ENCODE data around the gene REV1. TPM values are rescaled to one million over a fixed set of nuclear protein-coding genes. Genes with fewer than 3 reads are reported as not detected.

REV1 gene
- total and polyA plus RNA-seq, 4 donors = 5.6 to 69.0 (median 38.3) TPM

DNA sequence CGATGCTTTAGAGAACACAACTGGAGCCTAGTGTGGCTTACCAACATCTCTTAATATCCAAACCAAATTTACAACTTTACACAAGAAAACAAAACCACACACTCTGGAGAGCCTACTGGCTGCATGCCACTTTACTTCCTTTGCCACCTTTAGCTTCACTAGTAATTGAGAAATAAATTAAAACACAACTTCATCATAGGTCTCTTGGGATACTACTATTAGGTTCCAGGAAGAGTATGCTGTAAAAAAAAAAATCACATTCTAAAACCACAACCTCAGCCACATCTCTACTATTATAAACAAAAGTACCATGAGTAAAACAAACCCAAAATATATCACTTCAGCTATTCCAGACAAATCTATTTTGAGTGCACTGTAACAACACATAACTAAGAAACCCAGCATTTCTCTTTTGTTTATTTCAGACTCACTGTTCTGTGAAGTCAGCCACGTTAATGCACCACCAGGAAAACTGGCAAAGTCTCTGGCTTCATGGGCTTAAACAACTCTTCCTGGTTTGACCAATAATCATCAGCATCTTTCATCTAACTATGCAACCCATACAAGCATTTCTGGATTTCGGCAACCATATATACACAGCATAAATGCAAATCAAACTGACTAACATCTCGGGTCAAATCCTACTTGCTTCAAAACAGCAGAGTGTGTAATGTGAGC is 59.1 kb downstream of the REV1 start:
- Histone ChIP-seq H3K27me3 (ENCODE audit: control insufficient read depth in 1 of 2, insufficient read depth in 2 of 2, low read length in 1 of 2) (no peaks in the 10 kb centered on the region), H3K4me1 (ENCODE audit: control insufficient read depth in 1 of 2, insufficient read depth in 2 of 2, low read length in 2 of 2) (peaks cover 3% of the 10 kb centered on the region in 2 donors), H3K27ac (ENCODE audit: low read depth in 1 of 2, low read length in 2 of 2) (no peak overlapping the region), H3K9me3 (ENCODE audit: control insufficient read depth, low read length) (no peaks in the 10 kb centered on the region), H3K4me3 (ENCODE audit: low read length in 2 of 2) (no peak overlapping the region), H3K36me3 (ENCODE audit: control insufficient read depth in 1 of 2, insufficient read depth in 2 of 2, low read length in 1 of 2) (peaks cover 0 to 1% of the 10 kb centered on the region in 2 donors)
- intact Hi-C loops (cut with DNase I) = loop anchor here in 1 of 2 donors (10.0 kb wide), 1 partner anchor 54 kb away; no protein-coding TSS in a partner anchor
- no peak for DNase-seq
- no peak for ATAC-seq (ENCODE audit: low FRiP score)
- WGBS, 2 donors = 33% methylated on average over 4 of the region's 4 CpGs

DNA sequence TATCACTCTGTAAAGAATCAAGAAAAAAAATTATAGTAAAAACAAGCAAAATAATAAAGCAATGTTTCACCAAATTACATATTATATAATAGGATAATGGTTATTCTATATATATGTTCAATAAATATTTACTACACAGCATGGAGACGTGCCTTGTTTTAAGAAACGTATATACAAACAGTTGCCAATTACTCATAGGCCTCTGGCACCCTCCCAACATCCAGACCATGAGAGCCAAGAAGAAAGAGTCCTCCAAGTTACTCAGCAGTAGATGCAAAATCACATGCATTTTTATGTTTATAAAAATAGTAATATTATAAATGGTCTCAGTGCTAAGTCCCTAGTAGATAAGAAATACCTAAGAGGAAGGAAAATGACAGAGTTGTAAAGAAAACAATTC is 64.8 kb downstream of the REV1 start:
- Histone ChIP-seq H3K36me3 (ENCODE audit: control insufficient read depth in 1 of 2, insufficient read depth in 2 of 2, low read length in 1 of 2) (peaks cover 1 to 4% of the 10 kb centered on the region in 2 donors), H3K4me1 (ENCODE audit: control insufficient read depth in 1 of 2, insufficient read depth in 2 of 2, low read length in 2 of 2) (peaks cover 6% of the 10 kb centered on the region in 2 donors), H3K27me3 (ENCODE audit: control insufficient read depth in 1 of 2, insufficient read depth in 2 of 2, low read length in 1 of 2) (no peaks in the 10 kb centered on the region), H3K27ac (ENCODE audit: low read depth in 1 of 2, low read length in 2 of 2) (no peak overlapping the region), H3K4me3 (ENCODE audit: low read length in 2 of 2) (no peak overlapping the region), H3K9me3 (ENCODE audit: control insufficient read depth, low read length) (no peaks in the 10 kb centered on the region)
- intact Hi-C loops (cut with DNase I) = no loop called here
- DNase-seq (no peak), ATAC-seq (ENCODE audit: low FRiP score) (no peak)
- 0 to 6% methylated on average over 2 of the region's 2 CpGs for WGBS, 2 donors

DNA sequence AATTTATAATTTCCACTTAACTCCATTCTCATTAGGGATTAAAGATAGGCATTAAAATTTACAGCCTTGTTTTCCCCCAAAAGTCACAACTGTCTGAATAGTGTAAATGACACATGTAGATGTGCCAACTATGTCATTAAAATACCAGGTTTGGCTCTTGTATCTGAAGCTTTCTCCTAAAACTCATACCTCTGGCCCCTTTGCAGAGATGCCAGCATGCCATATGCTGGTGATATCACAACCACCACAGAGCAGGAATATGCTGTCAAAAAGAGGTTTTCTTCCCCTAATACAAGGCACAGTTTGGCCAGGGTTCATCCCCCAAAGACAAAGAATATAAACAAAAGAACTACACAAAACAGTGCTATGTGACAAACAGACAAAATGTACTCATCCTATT is 65.4 kb downstream of the REV1 start:
- peaks cover 1 to 4% of the 10 kb centered on the region in 2 donors for H3K36me3 ChIP-seq (ENCODE audit: control insufficient read depth in 1 of 2, insufficient read depth in 2 of 2, low read length in 1 of 2)
- H3K4me1 ChIP-seq (ENCODE audit: control insufficient read depth in 1 of 2, insufficient read depth in 2 of 2, low read length in 2 of 2) = peaks cover 6% of the 10 kb centered on the region in 2 donors
- H3K27ac ChIP-seq (ENCODE audit: low read depth in 1 of 2, low read length in 2 of 2) = no peak overlapping the region
- intact Hi-C loops (cut with DNase I) = no loop called here
- DNase-seq (no peak), ATAC-seq (ENCODE audit: low FRiP score) (no peak)
- H3K9me3 ChIP-seq (ENCODE audit: control insufficient read depth, low read length) = no peaks in the 10 kb centered on the region
- no peak overlapping the region for H3K4me3 ChIP-seq (ENCODE audit: low read length in 2 of 2)
- no peaks in the 10 kb centered on the region for H3K27me3 ChIP-seq (ENCODE audit: control insufficient read depth in 1 of 2, insufficient read depth in 2 of 2, low read length in 1 of 2)

DNA sequence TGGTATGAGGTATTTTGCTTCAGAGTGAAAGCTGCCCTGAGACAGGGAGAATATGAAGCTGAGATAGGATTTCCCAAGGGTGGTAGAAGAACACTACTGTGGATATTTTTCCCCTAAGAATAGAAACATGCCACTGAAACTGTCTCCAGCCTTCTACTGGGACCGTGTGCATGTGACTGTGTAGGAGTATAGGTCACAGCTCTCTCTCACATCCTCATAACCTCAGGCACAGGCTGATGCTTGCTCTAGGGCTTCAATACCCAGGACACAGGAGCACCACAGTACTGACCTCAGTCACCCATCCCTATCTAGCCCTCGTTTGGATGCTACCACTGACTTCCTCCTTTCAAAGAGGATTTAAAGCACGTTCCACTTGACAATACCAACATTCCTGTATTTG is 67.2 kb downstream of the REV1 start:
- no peaks in the 10 kb centered on the region for H3K27me3 ChIP-seq (ENCODE audit: control insufficient read depth in 1 of 2, insufficient read depth in 2 of 2, low read length in 1 of 2)
- peaks cover 0 to 4% of the 10 kb centered on the region in 2 donors for H3K36me3 ChIP-seq (ENCODE audit: control insufficient read depth in 1 of 2, insufficient read depth in 2 of 2, low read length in 1 of 2)
- 41 to 44% methylated on average over 3 of the region's 3 CpGs for WGBS, 2 donors
- ATAC-seq (ENCODE audit: low FRiP score) (no peak), DNase-seq (no peak)
- no peaks in the 10 kb centered on the region for H3K9me3 ChIP-seq (ENCODE audit: control insufficient read depth, low read length)
- H3K4me3 ChIP-seq (ENCODE audit: low read length in 2 of 2) = no peak overlapping the region
- peaks cover 6% of the 10 kb centered on the region in 2 donors for H3K4me1 ChIP-seq (ENCODE audit: control insufficient read depth in 1 of 2, insufficient read depth in 2 of 2, low read length in 2 of 2)
- intact Hi-C loops (cut with DNase I) = no loop called here
- peak overlapping the region in 1 of 2 donors; percentile 8 for H3K27ac ChIP-seq (ENCODE audit: low read depth in 1 of 2, low read length in 2 of 2)

DNA sequence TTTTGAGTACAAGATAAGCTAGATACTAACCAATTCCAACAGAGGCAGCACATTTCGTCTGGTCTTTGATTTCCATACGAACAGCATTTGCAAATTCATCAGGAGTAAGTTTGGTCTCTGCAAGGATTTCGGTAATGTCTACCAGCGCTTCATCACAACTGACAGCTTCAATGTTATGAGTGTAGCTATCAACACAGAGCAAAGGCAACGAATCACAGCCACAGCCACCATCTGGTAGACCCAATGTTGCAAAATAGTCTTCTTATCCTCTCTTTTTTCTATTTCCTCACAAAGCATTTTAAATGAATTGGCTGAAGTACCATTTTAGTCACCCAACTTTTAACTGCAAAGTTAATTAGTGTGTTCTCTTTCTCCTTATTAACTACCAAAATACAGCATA is 68.3 kb downstream of the REV1 start:
- Histone ChIP-seq H3K9me3 (ENCODE audit: control insufficient read depth, low read length) (no peaks in the 10 kb centered on the region), H3K36me3 (ENCODE audit: control insufficient read depth in 1 of 2, insufficient read depth in 2 of 2, low read length in 1 of 2) (peaks cover under 1 to 9% of the 10 kb centered on the region in 2 donors), H3K27ac (ENCODE audit: low read depth in 1 of 2, low read length in 2 of 2) (no peak overlapping the region), H3K4me3 (ENCODE audit: low read length in 2 of 2) (no peak overlapping the region), H3K27me3 (ENCODE audit: control insufficient read depth in 1 of 2, insufficient read depth in 2 of 2, low read length in 1 of 2) (no peaks in the 10 kb centered on the region), H3K4me1 (ENCODE audit: control insufficient read depth in 1 of 2, insufficient read depth in 2 of 2, low read length in 2 of 2) (peaks cover 6% of the 10 kb centered on the region in 2 donors)
- no peak for DNase-seq
- WGBS, 2 donors = 91 to 94% methylated on average over 5 of the region's 5 CpGs
- intact Hi-C loops (cut with DNase I) = no loop called here
- ATAC-seq (ENCODE audit: low FRiP score) = no peak

DNA sequence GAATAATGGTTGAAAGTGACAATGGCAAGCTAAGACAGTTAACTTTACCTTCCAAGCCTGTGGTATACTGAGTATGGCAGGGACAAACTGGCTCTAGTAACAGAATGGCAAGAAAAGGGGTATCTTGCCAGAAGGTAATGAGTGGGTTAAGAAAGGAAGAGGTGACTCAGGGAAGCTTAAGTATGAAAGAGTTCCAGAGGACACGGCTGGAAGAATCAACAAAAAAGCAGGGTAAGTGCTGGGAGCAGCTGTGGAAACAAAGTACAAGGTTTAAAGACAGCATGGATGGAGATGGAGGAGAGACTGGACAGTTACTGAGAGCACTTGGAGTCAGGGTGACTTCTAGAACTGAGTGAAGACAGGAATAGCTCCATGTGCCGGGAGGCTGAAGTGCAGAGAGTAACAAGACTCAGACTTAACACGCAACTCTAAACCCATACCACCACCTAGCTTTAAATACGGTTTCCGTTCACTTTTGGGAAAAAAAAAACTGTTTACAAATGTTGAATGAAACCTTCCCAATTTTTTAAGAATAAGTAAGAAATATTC is 69.0 kb downstream of the REV1 start:
- no peak for DNase-seq
- Histone ChIP-seq H3K27ac (ENCODE audit: low read depth in 1 of 2, low read length in 2 of 2) (no peak overlapping the region), H3K4me1 (ENCODE audit: control insufficient read depth in 1 of 2, insufficient read depth in 2 of 2, low read length in 2 of 2) (peaks cover 6% of the 10 kb centered on the region in 2 donors), H3K9me3 (ENCODE audit: control insufficient read depth, low read length) (no peaks in the 10 kb centered on the region), H3K27me3 (ENCODE audit: control insufficient read depth in 1 of 2, insufficient read depth in 2 of 2, low read length in 1 of 2) (no peaks in the 10 kb centered on the region), H3K4me3 (ENCODE audit: low read length in 2 of 2) (no peak overlapping the region), H3K36me3 (ENCODE audit: control insufficient read depth in 1 of 2, insufficient read depth in 2 of 2, low read length in 1 of 2) (peaks cover 2 to 9% of the 10 kb centered on the region in 2 donors)
- 71 to 74% methylated on average over 5 of the region's 5 CpGs for WGBS, 2 donors
- ATAC-seq (ENCODE audit: low FRiP score) = no peak
- intact Hi-C loops (cut with DNase I) = no loop called here

DNA sequence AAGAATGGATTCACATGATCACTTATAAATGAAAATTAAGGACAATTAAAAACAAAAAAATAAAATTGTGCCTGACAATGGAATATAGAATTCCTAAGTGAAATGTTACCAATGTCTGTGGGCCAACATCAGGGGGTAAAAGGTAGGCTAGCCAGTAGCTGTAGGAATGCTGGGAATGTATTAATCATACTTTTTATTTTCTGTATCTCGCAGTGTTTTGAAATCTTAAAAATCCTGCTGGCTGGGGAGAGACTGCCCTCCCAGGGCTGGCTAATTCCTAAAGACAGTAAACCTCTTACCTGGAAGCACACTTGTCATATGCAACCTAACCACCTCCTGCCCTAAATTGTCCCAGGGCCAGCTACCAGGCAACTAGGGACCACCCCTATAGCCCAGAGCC is 69.8 kb downstream of the REV1 start:
- DNase-seq (no peak), ATAC-seq (ENCODE audit: low FRiP score) (no peak)
- peak overlapping the region in 1 of 2 donors; percentile 31 for H3K27ac ChIP-seq (ENCODE audit: low read depth in 1 of 2, low read length in 2 of 2)
- intact Hi-C loops (cut with DNase I) = no loop called here
- H3K4me1 ChIP-seq (ENCODE audit: control insufficient read depth in 1 of 2, insufficient read depth in 2 of 2, low read length in 2 of 2) = peaks cover 4 to 6% of the 10 kb centered on the region in 2 donors
- H3K4me3 ChIP-seq (ENCODE audit: low read length in 2 of 2) = no peak overlapping the region
- no peaks in the 10 kb centered on the region for H3K9me3 ChIP-seq (ENCODE audit: control insufficient read depth, low read length)
- WGBS, 2 donors = 15 to 17% methylated on average over 1 of the region's 1 CpG
- H3K36me3 ChIP-seq (ENCODE audit: control insufficient read depth in 1 of 2, insufficient read depth in 2 of 2, low read length in 1 of 2) = peaks cover 2 to 9% of the 10 kb centered on the region in 2 donors
- H3K27me3 ChIP-seq (ENCODE audit: control insufficient read depth in 1 of 2, insufficient read depth in 2 of 2, low read length in 1 of 2) = no peaks in the 10 kb centered on the region

DNA sequence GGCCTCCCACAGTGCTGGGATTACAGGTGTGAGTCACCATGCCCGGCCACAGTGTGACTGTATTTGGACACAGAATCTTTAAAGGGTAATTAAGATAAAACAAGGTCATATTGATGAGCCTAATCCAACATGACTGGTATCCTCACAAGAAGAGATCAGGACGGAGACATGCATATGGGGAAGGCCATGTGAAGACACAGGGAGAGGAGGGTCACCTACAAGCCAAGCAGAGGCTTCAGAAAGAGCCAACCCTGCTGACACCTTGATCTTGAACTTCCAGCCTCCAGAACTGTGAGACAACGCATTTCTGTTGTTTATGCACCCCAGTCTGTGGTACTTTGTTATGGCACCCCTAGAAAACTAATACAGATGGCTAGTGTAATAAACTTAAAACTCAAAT is 72.4 kb downstream of the REV1 start:
- Histone ChIP-seq H3K27me3 (ENCODE audit: control insufficient read depth in 1 of 2, insufficient read depth in 2 of 2, low read length in 1 of 2) (no peaks in the 10 kb centered on the region), H3K27ac (ENCODE audit: low read depth in 1 of 2, low read length in 2 of 2) (no peak overlapping the region), H3K9me3 (ENCODE audit: control insufficient read depth, low read length) (no peaks in the 10 kb centered on the region), H3K4me3 (ENCODE audit: low read length in 2 of 2) (no peak overlapping the region), H3K4me1 (ENCODE audit: control insufficient read depth in 1 of 2, insufficient read depth in 2 of 2, low read length in 2 of 2) (peaks cover 4 to 6% of the 10 kb centered on the region in 2 donors), H3K36me3 (ENCODE audit: control insufficient read depth in 1 of 2, insufficient read depth in 2 of 2, low read length in 1 of 2) (peaks cover 6% of the 10 kb centered on the region in 2 donors)
- ATAC-seq (ENCODE audit: low FRiP score) (no peak), DNase-seq (no peak)
- 92 to 96% methylated on average over 3 of the region's 3 CpGs for WGBS, 2 donors
- intact Hi-C loops (cut with DNase I) = no loop called here

DNA sequence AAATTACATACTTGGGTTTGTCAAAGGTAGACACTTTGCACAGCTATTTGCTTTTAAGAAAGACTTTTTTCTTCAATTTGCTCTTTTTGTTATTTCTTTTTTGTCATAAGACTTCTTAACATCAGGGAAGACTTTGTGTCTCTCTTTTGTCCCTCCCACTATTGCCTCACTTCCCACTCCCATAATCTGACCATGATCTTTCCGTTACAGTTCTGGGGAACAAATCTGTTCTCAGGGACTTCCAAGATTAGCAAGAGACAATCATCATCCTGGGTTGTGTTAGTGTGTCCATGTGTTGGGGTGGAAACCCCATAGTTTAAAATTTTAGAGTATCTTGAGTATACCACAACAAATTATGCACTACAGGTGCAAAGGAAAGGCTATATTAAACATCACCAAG is 75.3 kb downstream of the REV1 start:
- WGBS, 2 donors = 94 to 96% methylated on average over 1 of the region's 1 CpG
- DNase-seq = no peak
- Histone ChIP-seq H3K36me3 (ENCODE audit: control insufficient read depth in 1 of 2, insufficient read depth in 2 of 2, low read length in 1 of 2) (peaks cover 5 to 6% of the 10 kb centered on the region in 2 donors), H3K4me1 (ENCODE audit: control insufficient read depth in 1 of 2, insufficient read depth in 2 of 2, low read length in 2 of 2) (no peaks in the 10 kb centered on the region), H3K27ac (ENCODE audit: low read depth in 1 of 2, low read length in 2 of 2) (no peak overlapping the region), H3K9me3 (ENCODE audit: control insufficient read depth, low read length) (no peaks in the 10 kb centered on the region), H3K27me3 (ENCODE audit: control insufficient read depth in 1 of 2, insufficient read depth in 2 of 2, low read length in 1 of 2) (no peaks in the 10 kb centered on the region), H3K4me3 (ENCODE audit: low read length in 2 of 2) (no peak overlapping the region)
- intact Hi-C loops (cut with DNase I) = no loop called here
- ATAC-seq (ENCODE audit: low FRiP score) = no peak
